GM21381 (cell line): Measurements from ENCODE around the gene NPAS3.

ENCODE experiments used
- ATAC-seq: cut with Tn5 transposase; IDR thresholded peaks from one replicate; pipeline ENCODE4 v1.9.1; 2021; ENCODE audit warnings: mild to moderate bottlenecking, moderate library complexity; ENCODE audit not compliant: unreplicated experiment

The NPAS3 gene

GRCh38 chr14:33010495-33010894 is 71.8 kb downstream of the NPAS3 start:
- no peak for ATAC-seq

GRCh38 chr14:33014710-33015109 is 76.0 kb downstream of the NPAS3 start:
- ATAC-seq, result no peak

- ATAC-seq, result no peak
These were observed 77.9 kb downstream of the NPAS3 start for GRCh38 chr14:33016613-33017012.

- ATAC-seq, result no peak
These were observed 78.3 kb downstream of the NPAS3 start for GRCh38 chr14:33017016-33017415.

GRCh38 chr14:33019346-33019745 is 80.7 kb downstream of the NPAS3 start:
- ATAC-seq, result no peak

GRCh38 chr14:33026850-33027430 is 88.3 kb downstream of the NPAS3 start:
- ATAC-seq, result no peak

GRCh38 chr14:33029511-33029910 is 90.8 kb downstream of the NPAS3 start:
- no peak for ATAC-seq

- no peak for ATAC-seq
These were observed 91.7 kb downstream of the NPAS3 start for GRCh38 chr14:33030386-33030785.

GRCh38 chr14:33035416-33036194 is 96.9 kb downstream of the NPAS3 start:
- no peak for ATAC-seq

GRCh38 chr14:33039311-33039710 is 100.6 kb downstream of the NPAS3 start:
- no peak for ATAC-seq

- ATAC-seq, result no peak
These were observed 101.9 kb downstream of the NPAS3 start for GRCh38 chr14:33040372-33041140.

- no peak for ATAC-seq
These were observed 103.9 kb downstream of the NPAS3 start for GRCh38 chr14:33042591-33042990.

- no peak for ATAC-seq
These were observed 107.1 kb downstream of the NPAS3 start for GRCh38 chr14:33045760-33046159.

GRCh38 chr14:33052943-33053342 is 114.3 kb downstream of the NPAS3 start:
- ATAC-seq, result no peak

- ATAC-seq, result no peak
These were observed 117.5 kb downstream of the NPAS3 start for GRCh38 chr14:33056213-33056612.

- no peak for ATAC-seq
These were observed 118.9 kb downstream of the NPAS3 start for GRCh38 chr14:33057585-33057984.

- ATAC-seq, result no peak
These were observed 123.1 kb downstream of the NPAS3 start for GRCh38 chr14:33061667-33062325.

- no peak for ATAC-seq
These were observed 123.8 kb downstream of the NPAS3 start for GRCh38 chr14:33062476-33062875.

GRCh38 chr14:33062881-33063280 is 124.2 kb downstream of the NPAS3 start:
- no peak for ATAC-seq

- no peak for ATAC-seq
These were observed 124.8 kb downstream of the NPAS3 start for GRCh38 chr14:33063521-33063920.

GRCh38 chr14:33065634-33066033 is 127.0 kb downstream of the NPAS3 start:
- ATAC-seq, result no peak
